Inflammatory macrophage treated with lipopolysaccharide for 1 hour (primary cell): ENCODE results near the gene FAM78A.

ENCODE experiments used
- DNase-seq, 2 donors: peaks; one replicate each; pipeline ENCODE4 v3.0.0-alpha.2; 2020 to 2022

FAM78A gene

GRCh38 chr9:131276094-131276888 is at the start of gene FAM78A:
FAM78A (minus strand) TSS chr9:131276510; CDS start chr9:131276179, 331 bp downstream.
- peak; percentile 60 to 71 for DNase-seq

- no peak for DNase-seq
Observed at GRCh38 chr9:131324736-131325679, 48.7 kb upstream of the FAM78A start.

GRCh38 chr9:131323629-131324028 is 47.3 kb upstream of the FAM78A start:
- no peak for DNase-seq

- no peak for DNase-seq
Observed at GRCh38 chr9:131320031-131320685, 43.8 kb upstream of the FAM78A start.

- no peak for DNase-seq
Observed at GRCh38 chr9:131319486-131319885, 43.2 kb upstream of the FAM78A start.

- DNase-seq: no peak
Observed at GRCh38 chr9:131318231-131319085, 42.1 kb upstream of the FAM78A start.

GRCh38 chr9:131312822-131313770 is 36.8 kb upstream of the FAM78A start:
- DNase-seq: no peak

- DNase-seq: no peak
Observed at GRCh38 chr9:131312246-131312645, 35.9 kb upstream of the FAM78A start.

GRCh38 chr9:131310833-131311554 is 34.7 kb upstream of the FAM78A start:
- DNase-seq: no peak

- no peak for DNase-seq
Observed at GRCh38 chr9:131309530-131310276, 33.4 kb upstream of the FAM78A start.

- DNase-seq: no peak
Observed at GRCh38 chr9:131308906-131309529, 32.7 kb upstream of the FAM78A start.

- DNase-seq: no peak
Observed at GRCh38 chr9:131308452-131308851, 32.1 kb upstream of the FAM78A start.

- DNase-seq: no peak
Observed at GRCh38 chr9:131307974-131308373, 31.7 kb upstream of the FAM78A start.

GRCh38 chr9:131306397-131307004 is 30.2 kb upstream of the FAM78A start:
- no peak for DNase-seq

- DNase-seq: no peak
Observed at GRCh38 chr9:131304676-131305355, 28.5 kb upstream of the FAM78A start.

- no peak for DNase-seq
Observed at GRCh38 chr9:131303381-131304321, 27.3 kb upstream of the FAM78A start.
